Stimulated activated CD8-positive, alpha-beta memory T cell treated with anti-CD3 and anti-CD28 coated beads, Interleukin-2, amount 100 ng/mL, for 48 hours (primary cell): ENCODE results near the gene CROCC.
"Not testable (repeated sequence)": the region's sequence is repeated elsewhere in the genome, so short reads cannot be mapped to it uniquely, and the experiment has no call there.

Experiments
- DNase-seq, 2 donors: peaks; one replicate each; pipeline ENCODE4 v3.0.0-alpha.2; 2020; ENCODE audit warnings: low read depth in 2 of 2

The CROCC gene

GRCh38 chr1:16936580-16936979 is 14.8 kb downstream of the CROCC start:
- not testable (repeated sequence) for DNase-seq

- no peak for DNase-seq
Measured at GRCh38 chr1:16938351-16939321, 16.9 kb downstream of the CROCC start.

GRCh38 chr1:16939386-16940180 is 17.9 kb downstream of the CROCC start:
- DNase-seq, result not testable (repeated sequence)

- no peak for DNase-seq
Measured at GRCh38 chr1:16944038-16944437, 22.3 kb downstream of the CROCC start.

- not testable (repeated sequence) for DNase-seq
Measured at GRCh38 chr1:16945512-16945911, 23.8 kb downstream of the CROCC start.

- not testable (repeated sequence) for DNase-seq
Measured at GRCh38 chr1:16946185-16946584, 24.5 kb downstream of the CROCC start.

- DNase-seq, result no peak
Measured at GRCh38 chr1:16946646-16947045, 24.9 kb downstream of the CROCC start.

GRCh38 chr1:16948282-16948891 is 26.7 kb downstream of the CROCC start:
- not testable (repeated sequence) for DNase-seq

- not testable (repeated sequence) for DNase-seq
Measured at GRCh38 chr1:16949026-16949425, 27.3 kb downstream of the CROCC start.

- DNase-seq, result not testable (repeated sequence)
Measured at GRCh38 chr1:16952376-16952775, 30.6 kb downstream of the CROCC start.

- DNase-seq, result no peak
Measured at GRCh38 chr1:16954579-16954978, 32.8 kb downstream of the CROCC start.

- DNase-seq, result no peak
Measured at GRCh38 chr1:16955186-16955585, 33.5 kb downstream of the CROCC start.

GRCh38 chr1:16956775-16957174 is 35.0 kb downstream of the CROCC start:
- DNase-seq, result no peak

- DNase-seq, result no peak
Measured at GRCh38 chr1:16957731-16958130, 36.0 kb downstream of the CROCC start.

GRCh38 chr1:16958475-16958874 is 36.7 kb downstream of the CROCC start:
- no peak for DNase-seq

GRCh38 chr1:16960560-16961296 is 39.0 kb downstream of the CROCC start:
- DNase-seq, result peak; percentile 75 to 78

- no peak for DNase-seq
Measured at GRCh38 chr1:16961297-16962133, 39.8 kb downstream of the CROCC start.

- not testable (repeated sequence) for DNase-seq
Measured at GRCh38 chr1:16964169-16964568, 42.4 kb downstream of the CROCC start.

GRCh38 chr1:16965486-16966067 is 43.8 kb downstream of the CROCC start:
- DNase-seq, result no peak

- DNase-seq, result no peak
Measured at GRCh38 chr1:16966282-16966681, 44.6 kb downstream of the CROCC start.
